ENCODE measurements around the gene SENP6.

The SENP6 gene

DNA sequence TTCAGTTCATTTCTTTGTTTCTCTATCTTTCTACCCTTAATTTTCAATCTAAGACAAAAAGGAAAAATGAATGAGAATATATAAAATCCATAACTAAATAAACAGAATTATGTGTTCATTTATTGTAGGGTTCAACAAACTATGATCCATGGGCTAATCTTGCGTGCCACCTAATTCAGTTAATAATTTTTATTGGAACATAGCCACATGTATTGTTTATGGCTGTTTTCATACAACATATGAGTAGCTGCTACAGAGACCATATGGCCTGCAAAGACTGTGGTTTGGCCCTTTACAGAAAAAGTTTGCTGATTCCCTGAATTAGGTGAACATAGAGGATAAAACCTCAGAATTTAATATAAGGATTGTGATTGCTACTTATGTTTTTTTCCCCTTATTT lies 21.8 kb downstream of the SENP6 start:
- H3K9me3 ChIP-seq (ENCODE audit: control insufficient read depth, low read length) = no peaks in the 10 kb centered on the region
- H3K4me3 ChIP-seq (ENCODE audit: insufficient read depth in 1 of 2, low read depth in 1 of 2, low read length in 2 of 2) = no peak overlapping the region
- no peak overlapping the region for H2BK5ac ChIP-seq (ENCODE audit: low read depth, low read length, poor library complexity, severe bottlenecking)
- no peak overlapping the region for H3K23ac ChIP-seq (ENCODE audit: low read length in 2 of 2)
- DNase-seq = no peak
- H4K91ac ChIP-seq (ENCODE audit: low read length) = no peak overlapping the region
- no peak overlapping the region for H3K18ac ChIP-seq (ENCODE audit: low read depth in 1 of 2, low read length in 2 of 2)
- H3K36me3 ChIP-seq (ENCODE audit: control insufficient read depth in 1 of 2, insufficient read depth in 2 of 2, low read depth in 1 of 2, low read length in 2 of 2) = peaks cover 5 to 52% of the 10 kb centered on the region in 2 experiments
- no peak overlapping the region for H2AK5ac ChIP-seq (ENCODE audit: low read length, severe bottlenecking)
- H4K8ac ChIP-seq (ENCODE audit: low read length) = no peak overlapping the region
- no peak overlapping the region for H3K4me2 ChIP-seq (ENCODE audit: low read length, poor library complexity, severe bottlenecking)
- no peak overlapping the region for H2BK15ac ChIP-seq (ENCODE audit: low read depth, poor library complexity, severe bottlenecking)
- WGBS = no CpG with 5 or more reads among the region's 1 CpG
- no peak overlapping the region for H3K4ac ChIP-seq (ENCODE audit: low read depth in 1 of 2, low read length in 2 of 2)
- no peaks in the 10 kb centered on the region for H3K4me1 ChIP-seq (ENCODE audit: control insufficient read depth, insufficient read depth, low read depth, low read length)
- H2BK12ac ChIP-seq (ENCODE audit: low read length in 2 of 2) = no peak overlapping the region
- no peak overlapping the region for H2AFZ ChIP-seq (ENCODE audit: low read depth, low read length)
- no peak overlapping the region for H3K27ac ChIP-seq (ENCODE audit: low read length, poor library complexity, severe bottlenecking)
- H2BK120ac ChIP-seq (ENCODE audit: low read depth, low read length) = no peak overlapping the region
- no peak overlapping the region for H3K9ac ChIP-seq (ENCODE audit: low read length)
- no peaks in the 10 kb centered on the region for H3K27me3 ChIP-seq (ENCODE audit: control insufficient read depth in 1 of 2, insufficient read depth in 1 of 2, low read length in 2 of 2)
- H3K14ac ChIP-seq (ENCODE audit: low read length in 2 of 2) = no peak overlapping the region
- peaks cover 1% of the 10 kb centered on the region for H3K79me1 ChIP-seq (replicated peaks; ENCODE audit: low read length, poor library complexity, severe bottlenecking)

DNA sequence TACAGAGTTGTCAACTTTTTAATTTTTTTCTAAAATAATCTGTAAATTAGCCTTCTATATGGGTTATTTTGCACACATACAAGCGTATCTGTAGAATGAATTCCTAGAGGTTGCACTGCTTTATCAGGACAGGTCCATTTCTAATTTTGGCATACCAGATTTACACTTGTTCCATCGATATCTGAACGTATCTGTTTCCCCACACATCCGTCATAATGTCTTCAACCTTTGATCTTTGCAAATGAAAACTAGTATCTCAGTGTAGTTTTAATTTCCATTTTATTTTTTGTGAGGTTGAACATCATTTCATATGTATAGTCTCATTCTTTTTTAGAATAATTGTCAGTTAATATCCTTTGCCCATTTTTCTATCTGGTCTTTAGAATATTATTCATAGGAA lies 22.7 kb downstream of the SENP6 start:
- 100% methylated on average over 2 of the region's 4 CpGs for WGBS
- Histone ChIP-seq H3K4me1 (ENCODE audit: control insufficient read depth, insufficient read depth, low read depth, low read length) (no peaks in the 10 kb centered on the region), H3K27me3 (ENCODE audit: control insufficient read depth in 1 of 2, insufficient read depth in 1 of 2, low read length in 2 of 2) (no peaks in the 10 kb centered on the region)

DNA sequence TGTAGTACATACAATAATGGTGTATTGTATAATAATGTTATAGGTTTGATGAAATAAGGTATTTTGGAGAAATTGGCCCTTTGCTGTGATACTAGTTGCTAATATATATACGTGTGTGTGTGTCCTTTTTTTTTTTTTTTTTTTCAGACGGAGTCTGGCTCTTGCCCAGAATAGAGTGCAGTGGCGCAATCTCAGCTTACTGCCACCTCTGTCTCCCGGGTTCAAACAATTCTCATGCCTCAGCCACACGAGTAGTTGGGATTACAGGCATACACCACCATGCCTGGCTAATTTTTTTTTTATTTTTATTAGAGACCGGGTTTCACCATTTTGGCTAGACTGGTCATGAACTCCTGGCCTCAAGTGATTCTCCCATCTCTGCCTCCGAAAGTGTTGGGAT lies 23.3 kb downstream of the SENP6 start:
- H2BK15ac ChIP-seq (ENCODE audit: low read depth, poor library complexity, severe bottlenecking) = no peak overlapping the region
- H3K9me3 ChIP-seq (ENCODE audit: control insufficient read depth, low read length) = no peaks in the 10 kb centered on the region
- H3K4me1 ChIP-seq (ENCODE audit: control insufficient read depth, insufficient read depth, low read depth, low read length) = no peaks in the 10 kb centered on the region
- no peak overlapping the region for H2BK12ac ChIP-seq (ENCODE audit: low read length in 2 of 2)
- no peak overlapping the region for H3K4ac ChIP-seq (ENCODE audit: low read depth in 1 of 2, low read length in 2 of 2)
- H3K18ac ChIP-seq (ENCODE audit: low read depth in 1 of 2, low read length in 2 of 2) = no peak overlapping the region
- H3K4me2 ChIP-seq (ENCODE audit: low read length, poor library complexity, severe bottlenecking) = no peak overlapping the region
- no peak overlapping the region for H2BK120ac ChIP-seq (ENCODE audit: low read depth, low read length)
- no peak for DNase-seq
- peaks cover 11 to 58% of the 10 kb centered on the region in 2 experiments for H3K36me3 ChIP-seq (ENCODE audit: control insufficient read depth in 1 of 2, insufficient read depth in 2 of 2, low read depth in 1 of 2, low read length in 2 of 2)
- H3K9ac ChIP-seq (ENCODE audit: low read length) = no peak overlapping the region
- H4K91ac ChIP-seq (ENCODE audit: low read length) = no peak overlapping the region
- H3K4me3 ChIP-seq (ENCODE audit: insufficient read depth in 1 of 2, low read depth in 1 of 2, low read length in 2 of 2) = no peak overlapping the region
- no peak overlapping the region for H2AFZ ChIP-seq (ENCODE audit: low read depth, low read length)
- no peaks in the 10 kb centered on the region for H3K27me3 ChIP-seq (ENCODE audit: control insufficient read depth in 1 of 2, insufficient read depth in 1 of 2, low read length in 2 of 2)
- no peak overlapping the region for H3K14ac ChIP-seq (ENCODE audit: low read length in 2 of 2)
- no peak overlapping the region for H2BK5ac ChIP-seq (ENCODE audit: low read depth, low read length, poor library complexity, severe bottlenecking)
- no peak overlapping the region for H3K23ac ChIP-seq (ENCODE audit: low read length in 2 of 2)
- H3K27ac ChIP-seq (ENCODE audit: low read length, poor library complexity, severe bottlenecking) = no peak overlapping the region
- H3K79me1 ChIP-seq (replicated peaks; ENCODE audit: low read length, poor library complexity, severe bottlenecking) = peaks cover 4% of the 10 kb centered on the region
- no peak overlapping the region for H2AK5ac ChIP-seq (ENCODE audit: low read length, severe bottlenecking)
- no peak overlapping the region for H4K8ac ChIP-seq (ENCODE audit: low read length)
- WGBS = 83% methylated on average over 7 of the region's 7 CpGs

More for the DNA sequence above, 22.7 kb downstream of the SENP6 start:
- Histone ChIP-seq H3K36me3 (ENCODE audit: control insufficient read depth in 1 of 2, insufficient read depth in 2 of 2, low read depth in 1 of 2, low read length in 2 of 2) (peaks cover 10 to 52% of the 10 kb centered on the region in 2 experiments), H2BK15ac (ENCODE audit: low read depth, poor library complexity, severe bottlenecking) (no peak overlapping the region), H3K4me3 (ENCODE audit: insufficient read depth in 1 of 2, low read depth in 1 of 2, low read length in 2 of 2) (no peak overlapping the region), H3K9me3 (ENCODE audit: control insufficient read depth, low read length) (no peaks in the 10 kb centered on the region), H4K91ac (ENCODE audit: low read length) (no peak overlapping the region), H3K27ac (ENCODE audit: low read length, poor library complexity, severe bottlenecking) (no peak overlapping the region), H3K4ac (ENCODE audit: low read depth in 1 of 2, low read length in 2 of 2) (no peak overlapping the region), H4K8ac (ENCODE audit: low read length) (no peak overlapping the region), H3K14ac (ENCODE audit: low read length in 2 of 2) (no peak overlapping the region), H3K23ac (ENCODE audit: low read length in 2 of 2) (no peak overlapping the region), H3K79me1 (replicated peaks; ENCODE audit: low read length, poor library complexity, severe bottlenecking) (peaks cover 3% of the 10 kb centered on the region), H2AK5ac (ENCODE audit: low read length, severe bottlenecking) (no peak overlapping the region), H2BK120ac (ENCODE audit: low read depth, low read length) (no peak overlapping the region), H2BK5ac (ENCODE audit: low read depth, low read length, poor library complexity, severe bottlenecking) (no peak overlapping the region), H2BK12ac (ENCODE audit: low read length in 2 of 2) (no peak overlapping the region), H3K9ac (ENCODE audit: low read length) (no peak overlapping the region), H2AFZ (ENCODE audit: low read depth, low read length) (no peak overlapping the region), H3K18ac (ENCODE audit: low read depth in 1 of 2, low read length in 2 of 2) (no peak overlapping the region), H3K4me2 (ENCODE audit: low read length, poor library complexity, severe bottlenecking) (no peak overlapping the region)
- no peak for DNase-seq

DNA sequence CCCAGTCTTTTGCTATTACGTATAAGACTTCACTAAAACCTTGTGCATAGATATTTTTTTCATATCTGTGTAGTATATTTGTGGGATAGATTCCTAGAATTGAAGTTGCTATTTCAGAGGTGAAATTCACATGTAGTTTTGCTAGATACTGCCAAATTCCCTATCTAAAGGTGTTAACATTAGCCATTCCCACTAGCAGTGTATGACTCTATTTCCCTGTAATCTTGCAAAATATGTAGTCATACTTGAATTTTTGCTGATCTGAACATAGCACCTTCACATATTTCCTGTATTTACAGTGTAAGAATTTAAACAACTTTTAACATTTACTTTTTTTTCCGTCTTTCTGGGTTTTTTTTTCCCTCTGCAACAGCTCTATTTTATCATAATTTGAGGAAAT lies 24.9 kb downstream of the SENP6 start:
- Histone ChIP-seq H4K8ac (ENCODE audit: low read length) (no peak overlapping the region), H3K9ac (ENCODE audit: low read length) (no peak overlapping the region), H2BK15ac (ENCODE audit: low read depth, poor library complexity, severe bottlenecking) (no peak overlapping the region), H3K36me3 (ENCODE audit: control insufficient read depth in 1 of 2, insufficient read depth in 2 of 2, low read depth in 1 of 2, low read length in 2 of 2) (peaks cover 11 to 67% of the 10 kb centered on the region in 2 experiments), H2BK120ac (ENCODE audit: low read depth, low read length) (no peak overlapping the region), H3K9me3 (ENCODE audit: control insufficient read depth, low read length) (no peaks in the 10 kb centered on the region), H3K23ac (ENCODE audit: low read length in 2 of 2) (no peak overlapping the region), H4K91ac (ENCODE audit: low read length) (no peak overlapping the region), H3K18ac (ENCODE audit: low read depth in 1 of 2, low read length in 2 of 2) (no peak overlapping the region), H2AK5ac (ENCODE audit: low read length, severe bottlenecking) (no peak overlapping the region), H3K4me1 (ENCODE audit: control insufficient read depth, insufficient read depth, low read depth, low read length) (no peaks in the 10 kb centered on the region), H3K14ac (ENCODE audit: low read length in 2 of 2) (no peak overlapping the region), H3K27ac (ENCODE audit: low read length, poor library complexity, severe bottlenecking) (no peak overlapping the region), H2AFZ (ENCODE audit: low read depth, low read length) (no peak overlapping the region), H3K79me1 (replicated peaks; ENCODE audit: low read length, poor library complexity, severe bottlenecking) (peaks cover 6% of the 10 kb centered on the region), H3K4ac (ENCODE audit: low read depth in 1 of 2, low read length in 2 of 2) (no peak overlapping the region), H2BK12ac (ENCODE audit: low read length in 2 of 2) (no peak overlapping the region), H2BK5ac (ENCODE audit: low read depth, low read length, poor library complexity, severe bottlenecking) (no peak overlapping the region), H3K4me3 (ENCODE audit: insufficient read depth in 1 of 2, low read depth in 1 of 2, low read length in 2 of 2) (no peak overlapping the region), H3K27me3 (ENCODE audit: control insufficient read depth in 1 of 2, insufficient read depth in 1 of 2, low read length in 2 of 2) (no peaks in the 10 kb centered on the region), H3K4me2 (ENCODE audit: low read length, poor library complexity, severe bottlenecking) (no peak overlapping the region)
- no peak for DNase-seq
- WGBS = no CpG with 5 or more reads among the region's 2 CpGs
